ENCODE data around the gene CAMTA1.
"Not testable (repeated sequence)": the region's sequence is repeated elsewhere in the genome, so short reads cannot be mapped to it uniquely, and the experiment has no call there.

Gene CAMTA1

DNA sequence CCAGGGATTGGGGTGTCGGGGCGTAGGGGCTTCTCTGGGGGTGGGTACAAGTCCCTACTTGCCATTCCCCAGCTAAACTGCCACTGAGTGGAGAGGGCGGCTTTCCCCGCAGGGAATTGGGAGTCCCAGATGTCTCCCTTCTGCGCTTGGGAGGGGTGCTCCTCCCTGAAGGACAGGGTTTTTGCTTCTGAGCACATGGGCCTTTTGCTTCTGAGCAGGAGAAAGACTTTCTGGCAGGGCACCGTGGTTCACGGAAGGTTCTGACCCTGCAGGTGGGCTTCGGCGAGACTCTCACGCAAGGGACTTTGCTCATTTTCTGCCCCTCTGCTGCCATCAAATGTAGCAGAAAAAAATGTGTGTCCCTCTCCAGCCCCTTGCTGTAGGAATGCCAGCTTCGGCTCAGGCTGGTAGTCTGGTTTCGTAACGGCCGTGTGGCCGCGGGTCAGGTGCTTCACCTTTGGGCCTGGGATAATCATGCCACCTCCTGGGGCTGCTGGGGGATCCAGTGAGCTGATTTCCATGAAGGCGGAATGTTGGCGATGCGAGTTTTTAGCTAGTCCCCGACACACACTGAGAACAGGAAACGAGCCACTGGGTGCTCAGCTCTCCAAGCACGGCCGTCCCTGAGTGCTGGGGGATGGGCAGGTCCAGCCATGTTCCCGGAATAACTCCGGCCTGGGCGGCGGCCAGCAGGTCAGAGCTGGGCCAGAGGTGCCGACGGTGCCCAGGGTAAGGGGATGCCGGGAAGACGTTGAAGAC is 364.0 kb downstream of the CAMTA1 start:
- DNase-seq (ENCODE audit: insufficient read length, low spot score) = no peak
- FAIRE-seq = no peak
- TF ChIP-seq, protein P1, sequence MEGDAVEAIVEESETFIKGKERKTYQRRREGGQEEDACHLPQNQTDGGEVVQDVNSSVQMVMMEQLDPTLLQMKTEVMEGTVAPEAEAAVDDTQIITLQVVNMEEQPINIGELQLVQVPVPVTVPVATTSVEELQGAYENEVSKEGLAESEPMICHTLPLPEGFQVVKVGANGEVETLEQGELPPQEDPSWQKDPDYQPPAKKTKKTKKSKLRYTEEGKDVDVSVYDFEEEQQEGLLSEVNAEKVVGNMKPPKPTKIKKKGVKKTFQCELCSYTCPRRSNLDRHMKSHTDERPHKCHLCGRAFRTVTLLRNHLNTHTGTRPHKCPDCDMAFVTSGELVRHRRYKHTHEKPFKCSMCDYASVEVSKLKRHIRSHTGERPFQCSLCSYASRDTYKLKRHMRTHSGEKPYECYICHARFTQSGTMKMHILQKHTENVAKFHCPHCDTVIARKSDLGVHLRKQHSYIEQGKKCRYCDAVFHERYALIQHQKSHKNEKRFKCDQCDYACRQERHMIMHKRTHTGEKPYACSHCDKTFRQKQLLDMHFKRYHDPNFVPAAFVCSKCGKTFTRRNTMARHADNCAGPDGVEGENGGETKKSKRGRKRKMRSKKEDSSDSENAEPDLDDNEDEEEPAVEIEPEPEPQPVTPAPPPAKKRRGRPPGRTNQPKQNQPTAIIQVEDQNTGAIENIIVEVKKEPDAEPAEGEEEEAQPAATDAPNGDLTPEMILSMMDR (IDR thresholded peaks at IDR 0.05; ENCODE audit: insufficient read depth, missing control alignments) = no peak

DNA sequence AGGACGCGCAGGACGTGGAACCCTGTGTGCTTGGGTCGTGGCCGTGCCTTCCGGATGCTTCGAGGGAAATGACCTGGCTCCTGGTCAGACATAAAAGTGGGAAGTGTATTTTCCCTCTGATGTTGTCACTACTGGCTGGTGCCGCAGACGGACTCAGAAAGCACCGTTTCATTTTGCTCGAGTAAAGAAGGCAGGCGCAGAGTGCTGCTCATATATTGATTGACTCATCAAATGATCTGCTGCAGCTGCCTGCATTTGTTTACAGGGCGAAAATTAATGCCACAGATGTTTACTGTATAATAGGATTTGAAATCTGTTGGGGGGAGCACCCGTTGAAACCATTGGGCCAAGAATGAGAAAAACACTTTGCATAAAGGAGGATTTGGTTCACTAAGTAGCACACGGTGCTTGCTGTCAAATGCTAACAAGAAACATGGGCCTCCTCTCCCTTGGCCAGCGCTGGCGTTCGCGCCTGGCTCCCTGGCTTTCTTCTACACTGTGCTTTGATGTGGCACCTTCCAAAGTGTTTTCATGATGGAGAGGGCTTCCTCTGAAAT is 365.5 kb downstream of the CAMTA1 start:
- TF ChIP-seq, protein P1 (IDR thresholded peaks at IDR 0.05; ENCODE audit: insufficient read depth, missing control alignments) = no peak
- DNase-seq (ENCODE audit: insufficient read length, low spot score) = peak; percentile 40
- FAIRE-seq = no peak

DNA sequence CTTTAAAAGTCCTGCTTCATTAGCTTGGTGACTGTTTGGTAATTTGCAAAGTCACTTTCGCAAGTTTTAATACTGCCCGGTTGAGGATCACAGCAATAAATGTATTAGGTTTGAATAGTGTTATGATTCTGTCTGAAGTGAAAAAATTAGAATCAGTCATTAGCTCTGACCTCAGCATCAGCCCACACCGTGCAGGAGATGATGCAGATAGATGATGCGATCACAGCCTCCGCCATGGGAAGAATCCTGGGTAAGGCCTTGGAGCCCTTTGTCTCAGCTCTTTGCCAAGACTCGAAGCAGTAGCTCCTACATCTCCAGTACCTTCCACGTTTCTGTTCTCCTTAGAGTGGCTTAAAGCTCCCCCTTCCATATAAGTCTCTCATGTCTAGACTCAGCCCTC is 366.7 kb downstream of the CAMTA1 start:
- FAIRE-seq (no peak), DNase-seq (ENCODE audit: insufficient read length, low spot score) (no peak)
- TF ChIP-seq, protein P1 (IDR thresholded peaks at IDR 0.05; ENCODE audit: insufficient read depth, missing control alignments) = no peak

DNA sequence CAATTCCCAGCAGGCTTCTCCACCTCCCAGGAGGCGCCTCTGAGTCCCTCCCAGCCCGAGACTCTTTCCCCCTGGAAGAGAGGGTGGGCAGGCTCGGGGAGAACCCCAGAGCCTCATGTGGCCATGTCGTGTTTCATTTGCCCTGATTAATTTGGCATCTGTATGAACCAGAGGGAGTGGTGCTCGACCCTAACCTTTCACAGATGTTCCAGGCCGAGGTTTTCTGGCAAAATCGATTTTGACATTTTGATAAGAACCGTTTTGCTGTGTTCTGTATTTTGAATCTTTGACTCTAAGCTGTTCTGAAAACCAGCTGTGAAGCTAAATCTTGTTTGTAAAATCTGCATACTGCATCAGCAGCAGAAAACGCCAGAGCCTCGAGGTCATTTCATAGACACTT is 367.4 kb downstream of the CAMTA1 start:
- no peak for FAIRE-seq
- TF ChIP-seq, protein P1 (IDR thresholded peaks at IDR 0.05; ENCODE audit: insufficient read depth, missing control alignments) = no peak
- no peak for DNase-seq (ENCODE audit: insufficient read length, low spot score)

DNA sequence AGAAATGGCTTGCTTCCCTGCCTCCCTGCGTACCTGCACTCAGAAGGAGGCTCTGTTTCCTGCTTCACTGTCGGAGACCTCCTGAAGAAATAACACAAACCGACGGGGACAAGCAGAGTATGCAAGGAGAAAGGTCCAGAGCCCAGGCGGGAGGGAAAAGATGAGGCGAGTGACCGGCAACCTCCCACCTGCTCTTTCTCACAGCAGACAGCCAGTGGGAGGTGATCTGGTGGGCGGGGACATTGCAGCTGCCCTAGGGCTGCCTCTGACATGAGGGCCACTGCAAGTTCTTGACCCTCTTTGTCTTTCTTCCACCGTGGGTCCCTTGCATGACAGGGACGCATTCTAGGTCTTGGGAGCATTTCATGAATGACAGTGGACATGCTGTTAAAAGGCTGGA is 368.2 kb downstream of the CAMTA1 start:
- TF ChIP-seq, protein P1 (IDR thresholded peaks at IDR 0.05; ENCODE audit: insufficient read depth, missing control alignments) = no peak
- no peak for DNase-seq (ENCODE audit: insufficient read length, low spot score)
- no peak for FAIRE-seq

DNA sequence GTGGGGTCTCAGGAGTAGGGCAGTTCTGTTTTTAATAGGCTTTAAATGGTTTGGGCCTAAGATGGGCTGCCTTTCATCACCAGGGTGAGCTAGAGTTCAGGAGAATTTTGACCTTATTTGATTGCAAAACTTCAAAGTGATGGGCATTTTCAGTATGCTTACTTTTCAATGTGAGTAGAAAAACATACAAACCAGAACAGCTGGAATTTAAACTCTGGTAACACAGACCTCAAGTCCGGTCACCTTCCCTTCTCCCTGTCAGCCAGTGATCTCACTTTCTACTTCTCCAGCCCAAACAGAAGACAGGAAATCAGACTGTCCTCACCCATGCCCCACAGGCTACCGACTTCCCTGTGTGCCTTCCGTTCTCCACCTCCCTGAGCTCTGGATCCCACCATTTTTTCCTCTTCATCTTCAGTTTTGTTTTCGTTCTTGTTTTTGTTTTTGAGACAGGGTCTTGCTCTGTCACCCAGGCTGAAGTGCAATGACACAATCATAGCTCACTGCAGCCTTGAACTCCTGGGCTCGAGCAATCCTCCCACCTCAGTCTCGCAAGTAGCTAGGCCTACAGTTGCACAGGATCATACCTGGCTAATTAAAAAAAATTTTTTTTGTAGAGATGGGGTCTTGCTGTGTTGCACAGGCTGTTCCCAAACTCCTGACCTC is 374.0 kb downstream of the CAMTA1 start:
- FAIRE-seq = no peak
- DNase-seq (ENCODE audit: insufficient read length, low spot score) = no peak
- TF ChIP-seq, protein P1 (IDR thresholded peaks at IDR 0.05; ENCODE audit: insufficient read depth, missing control alignments) = no peak

DNA sequence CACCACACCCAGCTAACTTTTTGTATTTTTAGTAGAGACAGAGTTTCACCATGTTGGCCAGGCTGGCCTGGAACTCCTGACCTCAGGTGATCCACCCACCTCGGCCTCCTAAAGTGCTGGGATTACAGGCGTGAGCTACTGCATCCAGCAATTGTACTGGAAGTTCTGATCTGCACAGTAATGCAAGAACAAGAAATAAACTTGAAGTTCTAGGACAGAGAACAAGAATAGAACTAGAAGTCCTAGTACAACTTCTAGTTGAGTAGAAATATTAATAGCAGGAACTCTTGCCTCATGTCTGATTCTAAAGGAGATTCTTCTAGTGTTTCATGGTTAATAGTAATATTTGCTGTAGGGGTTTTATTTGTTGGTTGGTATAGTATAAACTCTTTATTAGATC is 383.3 kb downstream of the CAMTA1 start:
- not testable (repeated sequence) for DNase-seq (ENCODE audit: insufficient read length, low spot score); FAIRE-seq
